Uterus (tissue), 4 donors: Measurements from ENCODE around the gene PCDHGA7. TPM values are rescaled to one million over a fixed set of nuclear protein-coding genes. Genes with fewer than 3 reads are reported as not detected.

Experiments
- DNase-seq, 2 donors: peaks; one replicate each; pipeline ENCODE4 v3.0.0-alpha.2; 2019 to 2020
- H3K27ac ChIP-seq, 2 donors: fragments of 200-600 bp; sonication (generic); 1 replicate in 1 of 2; 2 replicates in 1 of 2; pipeline ENCODE4 v1.5.1; 2016 to 2018
- H3K27me3 ChIP-seq, 2 donors: fragments of 200-600 bp; sonication (generic); one replicate each; pipeline ENCODE4 v1.5.1; 2018 to 2019; ENCODE audit warnings: control low read depth in 1 of 2
- H3K36me3 ChIP-seq, 2 donors: fragments of 200-600 bp; sonication (generic); one replicate each; pipeline ENCODE4 v1.5.1; 2019; ENCODE audit warnings: control low read depth in 1 of 2
- H3K4me1 ChIP-seq, 2 donors: fragments of 200-600 bp; sonication (generic); one replicate each; pipeline ENCODE4 v1.5.1; 2018 to 2019; ENCODE audit warnings: control low read depth in 1 of 2
- H3K4me3 ChIP-seq, 2 donors: fragments of 200-600 bp; sonication (generic); 1 replicate in 1 of 2; 2 replicates in 1 of 2; pipeline ENCODE4 v1.5.1; 2018 to 2019; ENCODE audit warnings: mild to moderate bottlenecking in 1 of 2
- H3K9me3 ChIP-seq, 2 donors: fragments of 200-600 bp; sonication (generic); one replicate each; pipeline ENCODE4 v1.5.1; 2019; ENCODE audit warnings: control low read depth in 1 of 2
- CTCF ChIP-seq, 4 experiments: fragments of 200-600 bp in 2 of 4; fragments of 450-650 bp in 2 of 4; sonication (generic) in 2 of 4; IDR thresholded peaks; one replicate each; pipeline ENCODE4 v1.5.1; 2016 to 2019; ENCODE audit warnings: antibody characterized with exemption in 4 of 4, mild to moderate bottlenecking in 2 of 4, moderate library complexity in 1 of 4
- POLR2A ChIP-seq, 2 donors: fragments of 450-650 bp; IDR thresholded peaks; one replicate each; pipeline ENCODE4 v1.6.1; 2016; ENCODE audit warnings: antibody characterized with exemption in 2 of 2, mild to moderate bottlenecking in 1 of 2, moderate library complexity in 1 of 2
- intact Hi-C: fragments of 100-400 bp; cut with DNase I; formaldehyde crosslinking; loops from one replicate; pipeline ENCODE4 v1.15.1; 2023; ENCODE audit warnings: low total_unique reads
- total RNA-seq, 4 donors: library from RNA; depleted of rRNA in 3 of 4; stranded (reverse); fragments of >200 nt in 3 of 4; gene quantifications; one replicate each; pipeline versions ENCODE4 v1.1.0 to v1.2.4, GENCODE V29; 2014 to 2023
- donor health status: DM: yes; HTN: yes; CAD: no.

The PCDHGA7 gene
- total RNA-seq, 4 donors from 2014 or later, result 10.0 to 14.1 (median 11.8) TPM

DNA sequence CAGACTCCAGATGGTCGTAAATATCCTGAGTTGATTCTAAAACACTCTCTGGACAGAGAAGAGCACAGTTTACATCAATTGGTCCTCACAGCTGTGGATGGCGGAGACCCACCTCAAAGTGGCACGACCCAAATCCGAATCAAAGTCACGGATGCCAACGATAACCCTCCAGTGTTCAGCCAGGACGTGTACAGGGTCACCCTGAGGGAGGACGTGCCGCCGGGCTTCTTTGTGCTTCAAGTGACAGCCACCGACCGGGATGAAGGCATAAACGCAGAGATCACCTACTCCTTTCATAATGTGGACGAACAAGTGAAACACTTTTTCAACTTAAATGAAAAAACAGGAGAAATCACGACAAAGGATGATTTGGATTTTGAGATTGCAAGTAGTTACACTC lies 21.9 kb upstream of the PCDHGA7 start:
- intact Hi-C loops, result no loop called here
- Histone ChIP-seq H3K27ac (no peak overlapping the region), H3K27me3 (no peaks in the 10 kb centered on the region), H3K9me3 (peaks cover 0 to 89% of the 10 kb centered on the region in 2 donors), H3K36me3 (no peaks in the 10 kb centered on the region), H3K4me1 (no peaks in the 10 kb centered on the region), H3K4me3 (no peak overlapping the region)
- no peak for DNase-seq
- TF ChIP-seq POLR2A (IDR thresholded peaks at IDR 0.05) (no peak), CTCF (IDR thresholded peaks at IDR 0.05) (no peak)

DNA sequence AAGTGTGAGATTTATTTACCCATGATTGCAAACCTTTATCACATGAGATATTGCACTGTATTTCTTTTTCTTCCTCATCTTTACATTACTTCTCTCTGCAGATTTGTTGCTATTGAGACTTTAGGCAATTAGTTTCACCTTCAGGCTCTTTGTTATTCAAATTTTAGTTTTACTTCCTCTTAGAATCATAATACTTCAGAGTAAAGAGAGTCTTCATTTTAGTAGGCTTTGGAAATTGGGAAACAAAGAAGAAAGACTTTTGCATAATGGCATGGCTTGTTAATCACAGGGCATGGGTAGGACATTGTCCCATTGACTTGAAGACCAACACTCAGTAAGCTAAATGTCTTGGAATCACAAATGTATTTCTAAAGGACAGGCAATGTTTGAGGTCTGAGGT lies 19.8 kb upstream of the PCDHGA7 start:
- H3K27ac ChIP-seq, result no peak overlapping the region
- H3K36me3 ChIP-seq, result no peaks in the 10 kb centered on the region
- H3K9me3 ChIP-seq, result peaks cover 0 to 93% of the 10 kb centered on the region in 2 donors
- no peak for TF ChIP-seq POLR2A (IDR thresholded peaks at IDR 0.05)
- no peak for TF ChIP-seq CTCF (IDR thresholded peaks at IDR 0.05)
- no peaks in the 10 kb centered on the region for H3K27me3 ChIP-seq
- no peak for DNase-seq
- no peaks in the 10 kb centered on the region for H3K4me1 ChIP-seq
- intact Hi-C loops, result no loop called here
- no peak overlapping the region for H3K4me3 ChIP-seq

DNA sequence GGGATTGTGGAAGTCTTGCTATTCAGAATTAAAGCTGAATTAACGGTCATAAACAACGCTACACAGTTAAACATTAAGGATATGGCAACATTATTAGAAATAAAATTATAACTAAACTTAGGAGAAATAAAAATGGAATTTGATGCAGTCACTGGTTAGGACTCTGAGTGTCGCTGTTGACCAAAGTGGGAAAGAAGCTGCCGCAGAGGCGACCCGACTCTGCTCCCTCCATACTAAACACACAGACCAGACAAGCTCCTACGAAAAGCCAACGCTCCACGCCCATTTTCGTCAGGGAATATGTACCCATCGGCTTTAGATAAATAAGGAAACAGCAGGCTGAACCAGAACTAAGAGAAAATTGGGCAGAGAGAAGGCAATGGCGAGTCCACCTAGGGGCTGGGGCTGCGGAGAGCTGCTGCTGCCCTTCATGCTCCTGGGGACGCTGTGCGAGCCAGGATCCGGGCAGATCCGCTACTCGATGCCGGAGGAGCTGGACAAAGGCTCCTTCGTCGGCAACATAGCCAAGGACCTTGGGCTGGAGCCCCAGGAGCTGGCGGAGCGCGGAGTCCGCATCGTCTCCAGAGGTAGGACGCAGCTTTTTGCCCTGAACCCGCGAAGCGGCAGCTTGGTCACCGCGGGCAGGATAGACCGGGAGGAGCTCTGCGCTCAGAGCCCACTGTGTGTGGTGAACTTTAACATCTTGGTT lies 18.4 kb upstream of the PCDHGA7 start, which contains the start of gene PCDHGA5:
Gene PCDHGA5 (plus strand): TSS at position 211 of the 709 bp plus-strand sequence. CDS start 169 bp downstream, at position 380.
- DNase-seq, result no peak
- intact Hi-C loops, result no loop called here
- no peaks in the 10 kb centered on the region for H3K4me1 ChIP-seq
- H3K4me3 ChIP-seq, result no peak within 1 kb of the TSS
- H3K9me3 ChIP-seq, result peaks cover 0 to 89% of the 10 kb centered on the region in 2 donors
- H3K27me3 ChIP-seq, result no peaks in the 10 kb centered on the region
- H3K27ac ChIP-seq, result no peak within 1 kb of the TSS
- H3K36me3 ChIP-seq, result no peaks in the 10 kb centered on the region
- no peak for TF ChIP-seq CTCF (IDR thresholded peaks at IDR 0.05)
- TF ChIP-seq POLR2A (IDR thresholded peaks at IDR 0.05), result no peak

- DNase-seq, result no peak
- Histone ChIP-seq H3K36me3 (no peaks in the 10 kb centered on the region), H3K27me3 (no peaks in the 10 kb centered on the region), H3K27ac (no peak overlapping the region), H3K4me3 (no peak overlapping the region), H3K4me1 (no peaks in the 10 kb centered on the region), H3K9me3 (peaks cover 0 to 92% of the 10 kb centered on the region in 2 donors)
- no peak for TF ChIP-seq CTCF (IDR thresholded peaks at IDR 0.05)
- no peak for TF ChIP-seq POLR2A (IDR thresholded peaks at IDR 0.05)
- intact Hi-C loops, result loop anchor here (2.0 kb wide), 1 partner anchor 57 kb away; no protein-coding TSS in a partner anchor
Measured at GRCh38 chr5:141366016-141366896, 16.3 kb upstream of the PCDHGA7 start.
